HL-60/S4 treated with phorbol 12-myristate 13-acetate at 8.2 ng/mL for 4 days and 3 days (cell line): Measurements from ENCODE around the gene CLSTN2.

Experiments used
- in situ Hi-C: fragments of 300-500 bp; cut with MboI; formaldehyde crosslinking; loops from 2 replicates; pipeline ENCODE4 v1.15.0; 2022; ENCODE audit warnings: low sequenced_read_pairs

Gene CLSTN2

DNA sequence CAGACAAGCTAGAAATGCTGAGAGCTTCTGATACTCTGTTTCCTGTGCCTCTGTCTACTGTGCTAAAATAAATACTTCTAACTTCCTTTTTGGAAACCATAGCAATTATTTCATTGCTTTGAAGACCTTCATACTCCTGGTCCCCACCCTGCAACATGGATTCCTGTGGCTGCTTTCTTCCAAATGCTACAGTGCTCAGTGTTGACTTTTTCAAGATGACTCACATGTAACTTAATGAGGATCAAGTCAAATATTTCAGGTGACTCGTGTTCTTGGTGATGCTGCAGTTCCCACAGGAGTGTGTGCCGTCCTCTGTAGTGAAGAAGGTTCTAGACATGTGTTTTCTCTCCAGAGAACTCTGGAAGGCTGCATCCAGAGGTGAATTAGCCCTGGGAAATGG, 288.6 kb downstream of the CLSTN2 start:
- in situ Hi-C loops = no loop called here

DNA sequence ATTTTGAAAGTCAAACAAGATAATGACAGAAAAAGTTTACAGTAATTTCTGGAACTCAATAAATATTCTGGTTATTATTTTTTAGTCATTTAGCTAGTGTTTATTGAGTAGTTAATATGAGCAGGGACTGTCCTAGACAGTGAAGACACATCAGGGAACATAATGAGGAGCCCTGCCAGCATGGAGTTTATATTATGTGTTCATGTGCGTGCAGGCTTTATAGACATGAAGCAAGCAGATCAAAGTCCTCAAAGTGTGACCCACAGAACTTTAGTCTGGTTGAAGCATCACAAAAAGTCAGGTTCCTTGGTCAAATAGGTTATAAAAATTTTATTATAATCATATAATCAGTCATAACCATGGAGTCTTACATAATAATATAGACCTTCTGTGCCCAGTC, 289.3 kb downstream of the CLSTN2 start:
- in situ Hi-C loops = no loop called here

DNA sequence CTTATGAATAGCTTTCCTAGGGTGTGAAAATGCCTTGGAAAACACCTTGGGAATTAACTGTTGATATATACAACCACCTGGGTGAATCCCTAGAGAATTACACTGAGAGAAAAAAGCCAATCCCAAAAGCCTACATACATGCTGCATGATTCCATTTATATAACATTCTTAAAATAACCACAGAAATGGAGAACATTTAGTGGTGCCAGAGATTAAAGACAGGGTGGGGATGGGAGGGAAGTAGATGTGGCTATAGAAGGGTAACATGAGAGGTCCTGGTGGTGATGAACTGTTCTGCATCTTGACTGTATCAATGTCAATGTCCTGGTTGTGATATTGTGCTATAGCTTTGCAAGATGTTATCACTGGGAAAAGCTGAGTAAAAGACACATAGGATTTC, 291.0 kb downstream of the CLSTN2 start:
- in situ Hi-C loops = no loop called here

DNA sequence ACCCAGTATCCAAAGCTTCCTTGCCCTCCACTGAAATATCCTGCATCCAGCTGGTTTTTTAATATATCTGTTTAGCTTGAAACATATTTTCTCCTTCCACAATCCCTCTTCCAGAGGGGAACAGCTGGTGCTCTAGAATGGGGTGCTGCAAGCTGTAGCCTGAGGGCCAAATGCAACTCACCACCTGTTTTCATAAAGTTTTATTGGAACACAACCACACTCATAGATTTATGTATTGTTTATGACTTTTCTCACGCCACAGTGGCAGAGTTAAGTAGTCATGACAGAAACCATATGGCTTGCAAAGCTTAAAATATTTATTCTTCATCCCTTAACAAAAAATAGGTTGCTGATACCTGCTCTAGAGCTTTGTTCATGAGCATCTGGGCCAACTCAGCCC, 298.7 kb downstream of the CLSTN2 start:
- in situ Hi-C loops = no loop called here

DNA sequence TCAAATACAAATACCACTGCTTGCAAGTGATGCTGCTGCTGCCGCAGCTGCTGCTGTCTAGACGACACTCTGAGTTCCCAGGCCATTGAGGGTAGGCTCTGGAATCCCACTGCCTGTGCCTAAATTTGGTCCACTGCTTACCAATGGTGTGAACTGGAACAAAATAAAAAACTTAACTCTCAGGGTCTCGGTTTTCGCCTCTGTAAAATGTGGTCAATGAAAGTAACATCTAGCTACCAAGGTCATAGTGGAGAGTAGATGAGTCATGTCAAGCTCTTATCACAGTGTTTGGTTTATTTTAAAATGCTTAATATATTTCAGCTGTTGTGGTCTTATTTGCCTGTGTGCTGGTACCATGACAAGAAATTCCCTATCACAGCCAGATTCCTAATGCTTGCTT, 299.3 kb downstream of the CLSTN2 start:
- in situ Hi-C loops = no loop called here

DNA sequence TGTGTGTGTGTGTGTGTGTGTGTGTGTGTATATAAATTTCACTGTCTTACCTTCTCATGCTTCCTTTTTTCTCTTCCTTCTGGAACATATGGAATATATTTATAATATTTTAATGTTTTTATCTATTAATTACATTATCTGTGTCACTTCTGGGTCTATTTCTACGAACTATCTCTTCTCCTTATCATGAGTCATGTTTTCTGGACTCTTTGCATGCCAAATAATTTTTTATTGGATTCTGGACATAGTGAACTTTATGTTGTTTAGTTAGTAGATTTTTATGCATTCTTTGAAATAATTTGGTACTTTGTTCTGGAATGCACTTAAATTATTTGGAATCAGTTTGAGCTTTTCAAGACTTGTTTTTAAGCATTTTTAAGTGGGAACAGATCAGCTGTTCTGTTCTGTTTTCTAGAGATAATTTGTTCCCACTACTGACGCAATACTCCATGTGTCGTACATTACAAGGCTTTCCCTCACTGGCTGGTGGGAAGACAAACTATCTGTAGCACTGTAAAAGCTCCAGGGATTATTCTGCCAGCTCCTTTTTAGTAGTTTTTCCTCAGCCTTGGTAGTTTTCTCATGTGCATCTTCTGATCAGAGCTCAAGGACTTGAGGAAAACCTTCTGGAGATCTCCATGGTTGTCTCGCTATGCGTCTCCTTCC, 302.0 kb downstream of the CLSTN2 start:
- in situ Hi-C loops = no loop called here

DNA sequence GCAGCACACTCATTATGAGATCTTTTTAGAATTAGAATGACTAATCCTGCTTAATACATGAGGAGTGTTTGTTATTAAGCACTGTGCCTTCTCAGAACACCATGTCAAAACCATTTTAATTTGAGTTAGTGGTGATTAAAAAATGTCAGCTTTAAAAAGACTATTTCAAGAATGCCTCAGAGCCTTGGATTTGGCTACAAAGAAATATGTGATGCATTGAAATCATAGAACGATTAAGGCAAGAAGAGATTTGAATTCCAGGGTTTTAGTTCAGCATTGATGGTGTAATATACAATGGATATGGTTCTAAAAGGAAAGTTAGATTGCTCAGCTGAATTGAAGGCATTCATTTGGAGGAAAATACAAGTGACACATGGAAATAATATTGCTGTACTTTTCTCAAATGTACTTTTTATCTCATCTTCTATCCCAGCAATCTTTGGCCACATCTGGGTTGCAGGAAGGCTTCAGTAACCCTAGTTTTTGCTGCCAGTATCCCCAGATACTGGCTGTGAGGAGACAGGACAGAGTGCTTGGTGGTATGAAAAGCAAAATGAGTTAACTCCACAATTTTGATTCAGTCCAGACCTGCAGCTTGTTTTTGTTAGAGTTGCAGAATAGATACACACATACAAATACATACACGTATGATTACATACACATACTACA, 303.8 kb downstream of the CLSTN2 start:
- in situ Hi-C loops = no loop called here

DNA sequence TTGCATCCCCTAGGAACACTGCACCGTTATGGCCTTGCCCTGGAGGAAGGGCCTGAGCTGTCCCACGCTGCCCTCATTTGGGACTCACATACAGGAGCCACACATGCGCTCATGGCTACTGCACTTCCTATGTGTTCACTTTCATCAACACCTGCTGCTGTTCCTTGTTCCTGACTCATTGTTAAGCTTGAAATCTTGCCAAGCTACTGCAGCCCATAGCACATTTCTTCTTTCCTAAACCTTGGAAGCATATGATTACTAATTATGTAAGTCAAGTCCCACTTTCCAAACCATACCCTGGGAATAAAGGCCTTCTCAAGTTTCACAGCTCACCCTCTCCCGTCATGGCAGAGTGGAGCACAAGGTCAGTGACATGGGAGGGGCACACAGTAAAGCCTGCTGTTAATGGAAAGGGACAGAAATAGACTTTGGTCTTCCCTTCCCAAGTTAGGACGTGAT, 307.9 kb downstream of the CLSTN2 start:
- in situ Hi-C loops = no loop called here

DNA sequence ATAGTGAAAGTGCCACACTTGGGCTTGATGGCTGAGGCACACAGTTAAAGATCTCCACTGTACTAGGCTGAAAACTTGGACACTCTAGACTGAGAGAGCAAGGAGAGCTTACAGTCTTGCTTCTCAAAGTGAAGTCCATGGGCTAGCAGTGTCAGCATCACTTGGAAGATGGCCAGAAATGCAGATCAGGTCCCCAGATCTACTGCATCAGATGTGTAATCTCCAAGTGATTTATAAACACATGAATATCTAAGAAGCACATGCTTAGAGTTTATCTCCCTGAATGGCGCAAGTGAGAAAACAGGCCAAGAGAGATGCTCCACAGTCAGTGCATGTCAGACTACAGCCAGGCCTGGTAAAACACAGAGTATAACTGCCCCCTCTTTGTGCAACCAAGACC, 308.6 kb downstream of the CLSTN2 start:
- in situ Hi-C loops = no loop called here

DNA sequence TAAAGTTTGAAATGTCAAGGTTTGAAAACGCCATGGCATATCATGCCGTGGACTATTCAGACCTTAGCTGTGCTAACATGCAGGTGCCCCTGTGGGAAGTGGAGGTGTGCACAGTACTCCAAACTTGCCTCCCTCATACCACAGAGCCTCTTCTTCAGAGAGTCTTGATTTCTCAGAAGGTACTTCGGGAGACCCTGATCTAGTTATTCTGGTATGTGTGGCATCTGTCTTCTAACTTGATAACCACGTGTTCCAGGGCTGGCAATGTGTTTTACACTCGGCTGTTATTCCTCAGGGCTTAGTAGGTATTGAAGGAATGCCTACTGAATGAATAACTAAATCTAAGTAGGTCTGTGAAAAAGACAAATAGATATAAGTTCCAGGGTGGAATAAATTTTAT, 309.9 kb downstream of the CLSTN2 start:
- in situ Hi-C loops = no loop called here

DNA sequence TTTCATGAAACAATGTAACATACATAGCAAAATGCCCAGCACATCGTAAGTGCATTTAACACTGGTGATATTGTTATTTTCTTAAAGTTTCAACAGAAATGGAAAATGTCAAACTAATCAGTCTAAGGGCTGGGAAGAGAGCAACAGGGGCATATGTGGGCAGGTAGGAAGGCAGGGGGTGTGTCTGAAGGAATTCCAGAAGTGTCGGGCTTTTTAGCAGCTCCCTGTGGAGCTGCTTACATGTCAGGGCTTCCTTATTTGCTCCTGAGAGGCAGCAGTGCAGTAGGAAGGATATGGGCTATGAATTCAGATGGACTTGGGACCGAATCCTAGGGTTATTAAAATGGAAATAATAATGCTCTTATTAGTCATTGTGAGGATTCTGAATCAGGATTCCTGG, 311.6 kb downstream of the CLSTN2 start:
- in situ Hi-C loops = no loop called here

DNA sequence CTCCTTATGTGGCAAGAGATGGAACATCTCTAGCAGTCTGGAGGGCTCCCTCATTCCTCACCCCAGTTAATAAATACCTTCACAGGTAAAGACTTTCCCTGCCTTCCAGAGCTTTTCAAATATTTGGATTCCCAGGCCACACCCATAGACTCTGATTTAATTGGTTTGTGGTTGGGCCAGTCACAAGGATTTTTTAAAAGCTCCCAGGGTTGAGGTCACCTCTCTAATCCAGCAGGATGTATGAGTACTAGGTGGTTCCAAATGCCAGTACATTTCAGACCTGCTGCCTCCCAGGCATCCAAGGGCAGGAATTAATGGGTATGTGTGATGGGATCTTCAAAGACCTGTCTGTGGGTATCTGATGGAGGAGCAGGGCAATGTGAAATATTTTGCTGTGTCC, 312.8 kb downstream of the CLSTN2 start:
- in situ Hi-C loops = no loop called here

DNA sequence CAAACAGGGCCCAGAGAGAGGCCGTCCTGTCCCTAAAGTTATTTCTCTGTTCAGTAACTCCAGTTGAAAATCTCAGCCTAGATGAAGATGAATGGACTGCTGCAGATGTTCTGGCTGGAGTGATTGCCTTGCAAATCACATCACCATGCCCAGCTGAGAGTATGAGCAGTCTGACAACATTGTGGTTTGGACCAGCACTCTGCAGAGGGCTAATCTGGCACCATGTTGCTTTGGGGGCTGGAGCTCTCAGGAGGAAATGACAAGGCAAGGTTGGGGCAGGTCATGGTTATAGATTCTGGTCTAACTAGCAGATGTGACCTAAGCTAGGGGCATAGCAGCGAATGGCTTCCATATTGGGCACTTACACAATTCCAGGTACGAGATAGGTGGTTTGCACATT, 314.2 kb downstream of the CLSTN2 start:
- in situ Hi-C loops = no loop called here

DNA sequence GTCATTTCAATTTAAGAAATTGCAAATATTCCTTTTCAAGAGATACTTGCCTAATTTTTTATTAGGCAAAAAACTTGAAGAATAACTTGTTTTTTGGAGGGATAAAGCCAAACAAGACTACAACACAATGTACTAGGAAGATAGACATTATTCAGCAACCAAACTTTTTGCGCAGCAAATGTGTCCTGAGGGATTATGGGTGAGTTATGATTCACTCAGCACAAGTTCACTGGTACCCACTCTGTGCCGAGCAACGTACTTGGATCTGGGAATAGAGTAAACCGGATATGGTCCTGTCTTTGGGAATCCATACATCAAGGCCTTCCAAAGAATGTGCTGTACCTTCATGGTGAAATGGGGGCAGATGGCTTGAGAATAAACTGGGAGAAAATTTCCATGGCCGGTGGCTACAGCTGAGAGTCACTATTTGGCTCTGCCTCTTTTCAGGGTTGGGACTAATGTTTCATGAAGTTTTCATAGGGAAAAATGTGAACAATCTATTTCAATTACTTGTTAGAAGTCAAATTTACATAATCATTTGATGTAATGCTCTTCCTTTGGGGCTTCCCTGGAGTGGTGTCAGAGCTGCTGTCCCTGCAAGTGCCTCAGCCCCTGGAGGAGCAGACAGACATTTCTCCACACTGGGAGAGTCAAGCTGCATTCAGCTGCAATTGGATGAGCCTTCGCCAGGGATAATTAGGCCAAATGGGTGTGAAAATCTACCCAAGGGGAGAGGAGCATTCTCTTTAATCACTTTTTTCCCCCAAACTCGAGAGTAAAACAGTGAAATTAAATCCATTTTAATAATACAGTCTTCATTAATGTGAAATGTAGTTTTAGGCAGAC, 315.2 kb downstream of the CLSTN2 start:
- in situ Hi-C loops = no loop called here

DNA sequence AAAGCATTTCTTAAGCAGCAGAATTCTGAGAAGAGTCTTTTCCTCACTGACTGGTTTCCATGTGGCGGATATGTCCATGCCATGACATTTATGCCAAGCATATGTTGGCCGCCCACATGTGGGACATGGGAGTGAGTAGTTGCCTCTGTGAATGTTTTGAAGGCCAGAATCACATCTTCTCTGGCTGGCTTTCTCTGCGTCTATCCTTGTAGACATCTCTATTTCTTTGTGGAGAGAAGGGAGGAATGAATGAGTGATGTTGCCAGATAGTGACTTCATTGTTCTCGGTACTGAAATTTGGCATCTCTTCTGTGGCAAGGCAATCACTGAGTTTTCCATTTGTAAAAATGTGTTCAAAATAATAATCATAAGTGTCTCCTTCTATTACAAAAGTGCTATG, 316.0 kb downstream of the CLSTN2 start:
- in situ Hi-C loops = no loop called here

DNA sequence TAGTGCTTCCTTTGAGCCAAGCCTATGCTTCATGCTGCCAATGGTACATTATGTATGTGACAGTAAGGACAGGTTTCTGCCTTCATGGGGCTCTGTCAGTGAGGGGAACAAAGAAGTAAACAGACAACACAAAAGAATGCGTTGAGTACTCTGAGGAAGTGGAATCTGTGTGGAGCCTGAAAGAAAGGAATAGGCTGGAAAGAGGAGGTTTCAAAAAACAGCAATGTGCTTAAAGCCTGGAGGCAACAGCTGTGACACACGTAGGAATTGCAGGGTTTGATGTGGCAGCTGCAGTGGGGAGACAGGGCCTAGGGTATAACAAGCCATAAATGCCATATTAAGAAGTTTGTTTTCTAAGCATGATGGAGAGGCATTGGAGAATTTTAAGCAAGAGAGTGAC, 316.7 kb downstream of the CLSTN2 start:
- in situ Hi-C loops = no loop called here

DNA sequence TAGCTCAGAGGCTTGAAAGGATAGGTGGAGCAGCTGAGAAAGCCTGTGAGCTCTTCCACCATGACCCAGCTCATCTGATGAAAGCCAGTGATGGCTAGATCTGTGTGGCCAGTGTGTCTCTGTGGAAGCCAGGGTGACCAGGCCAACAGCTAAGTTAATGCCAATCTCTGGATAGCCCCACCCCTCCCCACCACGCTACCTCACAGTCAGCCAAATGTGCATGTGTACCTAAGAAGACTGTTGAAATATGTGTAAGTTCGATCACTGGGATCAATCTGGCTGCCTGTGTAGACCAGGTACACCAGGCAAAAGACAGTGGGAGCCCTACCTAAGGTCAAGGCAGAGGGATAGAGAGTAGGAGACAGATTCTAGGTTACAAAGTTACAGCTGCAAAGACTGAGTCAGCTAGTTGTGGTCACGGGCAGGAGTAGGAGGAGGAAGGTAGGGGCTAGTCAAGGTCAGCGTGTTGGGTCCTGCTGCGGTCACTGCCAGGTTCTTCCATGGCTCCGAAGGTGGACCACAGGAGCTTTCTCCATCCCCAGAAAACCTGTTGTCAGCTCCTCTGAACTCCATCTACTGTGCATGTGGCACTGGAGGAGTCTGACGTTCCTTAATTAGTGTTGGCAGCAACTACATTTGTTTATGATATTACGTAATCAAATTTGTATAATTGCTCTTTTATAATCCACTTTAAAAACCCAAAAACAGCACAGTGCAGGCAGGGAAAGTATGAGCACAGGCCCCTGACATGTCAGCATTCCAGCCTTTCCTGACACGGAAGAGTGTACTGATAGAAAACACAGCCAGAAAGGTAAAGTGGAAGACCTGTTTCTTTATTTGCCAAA, 318.0 kb downstream of the CLSTN2 start:
- in situ Hi-C loops = no loop called here

DNA sequence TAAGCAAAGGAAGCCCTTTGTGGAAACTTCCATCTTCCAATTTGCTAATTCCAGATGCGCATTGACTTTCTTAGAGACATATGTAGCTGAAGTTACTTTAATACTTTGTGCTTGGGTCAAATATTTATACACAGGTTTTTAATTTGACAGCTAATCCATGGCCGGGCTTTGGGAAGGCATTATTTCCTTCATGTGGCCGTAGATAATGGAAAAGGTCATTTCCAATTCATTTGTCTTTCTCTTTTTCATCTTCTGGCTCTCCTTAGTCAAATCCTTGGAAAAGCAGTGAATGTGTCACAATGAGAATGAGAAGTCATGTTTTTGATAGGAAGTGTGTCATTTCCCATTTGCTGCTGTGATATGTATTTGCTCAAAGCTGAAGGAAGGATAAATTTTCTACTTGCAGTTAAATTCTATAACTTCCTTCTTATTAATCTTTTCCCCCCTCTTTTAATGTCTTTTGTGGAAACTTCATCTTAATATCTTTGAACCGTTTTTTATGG, 323.3 kb downstream of the CLSTN2 start:
- in situ Hi-C loops = no loop called here

DNA sequence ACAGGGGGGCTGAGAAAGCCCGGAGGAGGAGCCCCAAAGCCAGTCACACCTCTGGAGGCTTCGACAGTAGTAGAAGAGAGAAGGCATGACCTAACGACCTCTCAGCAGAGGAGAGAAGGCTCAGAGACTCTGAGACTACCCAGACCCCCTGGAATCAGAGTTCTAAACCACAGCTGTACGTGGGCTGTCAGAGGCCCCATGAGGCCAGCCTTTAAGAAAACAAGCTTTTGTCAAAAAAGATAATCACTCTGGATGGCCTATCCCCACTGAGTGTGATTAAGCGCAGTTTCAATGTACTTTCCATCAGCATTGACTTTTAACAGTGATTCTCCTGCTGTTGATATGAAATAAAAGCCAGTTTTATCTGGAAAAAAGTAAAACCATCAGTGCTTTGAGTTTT, 330.3 kb downstream of the CLSTN2 start:
- in situ Hi-C loops = no loop called here

DNA sequence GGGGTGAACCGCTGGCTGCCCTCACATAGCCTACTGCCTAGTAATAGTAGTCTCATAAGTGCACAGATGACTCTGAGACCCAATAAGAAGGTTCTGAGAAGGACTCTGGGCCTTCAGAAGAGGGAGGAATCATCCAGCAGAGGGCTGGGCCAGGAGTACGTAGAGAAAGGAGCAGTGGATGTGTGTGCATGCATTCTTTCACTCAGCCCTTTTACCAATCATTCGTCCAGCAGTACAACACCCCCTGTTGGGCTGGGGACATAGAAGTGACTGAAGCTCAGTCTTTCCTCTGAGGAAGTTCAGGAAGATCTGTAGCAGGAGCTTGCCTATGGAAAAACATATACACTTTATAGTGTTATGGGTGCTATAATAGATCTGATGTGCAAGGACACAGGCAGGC, 333.1 kb downstream of the CLSTN2 start:
- in situ Hi-C loops = no loop called here

DNA sequence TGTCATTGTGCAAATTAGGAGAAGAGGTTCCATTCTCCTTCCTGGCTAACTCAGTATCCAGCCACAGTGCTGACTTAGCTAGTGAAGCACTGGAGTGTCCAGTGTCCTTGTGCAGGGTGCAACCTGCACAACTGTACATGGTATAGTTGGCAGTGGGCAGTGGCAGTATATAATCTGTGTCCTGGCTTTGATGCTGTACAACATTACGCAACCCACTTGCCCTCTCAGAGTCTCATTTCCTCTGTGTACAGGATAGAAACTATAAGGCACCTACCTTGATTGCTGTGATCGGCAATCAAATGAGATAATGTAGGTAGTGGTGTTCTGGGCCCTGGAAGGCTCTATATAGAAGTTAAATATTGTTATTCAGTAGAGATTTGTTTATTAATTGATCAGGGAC, 333.6 kb downstream of the CLSTN2 start:
- in situ Hi-C loops = no loop called here
